ENCODE data around the gene CCDC174.

DNA sequence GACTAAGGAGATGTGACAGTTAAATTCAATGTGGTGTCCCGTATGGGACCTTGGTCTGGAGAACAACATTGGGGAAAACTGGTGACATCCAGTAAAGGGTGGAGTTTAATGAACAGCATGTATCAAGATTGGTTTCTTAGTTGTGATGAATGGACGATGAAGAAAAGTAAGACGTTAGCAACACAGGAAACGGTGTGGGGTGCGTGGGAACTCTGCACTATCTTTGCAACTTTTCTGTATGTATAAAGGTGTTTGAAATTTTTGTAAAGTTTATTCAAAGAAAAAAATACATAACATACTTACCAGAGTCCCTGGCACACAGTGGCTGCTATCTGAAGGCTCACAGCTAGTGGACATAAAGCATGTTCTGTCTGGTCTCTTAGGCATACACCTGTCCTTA is 6.1 kb upstream of the CCDC174 start:
- TF ChIP-seq, protein P1, sequence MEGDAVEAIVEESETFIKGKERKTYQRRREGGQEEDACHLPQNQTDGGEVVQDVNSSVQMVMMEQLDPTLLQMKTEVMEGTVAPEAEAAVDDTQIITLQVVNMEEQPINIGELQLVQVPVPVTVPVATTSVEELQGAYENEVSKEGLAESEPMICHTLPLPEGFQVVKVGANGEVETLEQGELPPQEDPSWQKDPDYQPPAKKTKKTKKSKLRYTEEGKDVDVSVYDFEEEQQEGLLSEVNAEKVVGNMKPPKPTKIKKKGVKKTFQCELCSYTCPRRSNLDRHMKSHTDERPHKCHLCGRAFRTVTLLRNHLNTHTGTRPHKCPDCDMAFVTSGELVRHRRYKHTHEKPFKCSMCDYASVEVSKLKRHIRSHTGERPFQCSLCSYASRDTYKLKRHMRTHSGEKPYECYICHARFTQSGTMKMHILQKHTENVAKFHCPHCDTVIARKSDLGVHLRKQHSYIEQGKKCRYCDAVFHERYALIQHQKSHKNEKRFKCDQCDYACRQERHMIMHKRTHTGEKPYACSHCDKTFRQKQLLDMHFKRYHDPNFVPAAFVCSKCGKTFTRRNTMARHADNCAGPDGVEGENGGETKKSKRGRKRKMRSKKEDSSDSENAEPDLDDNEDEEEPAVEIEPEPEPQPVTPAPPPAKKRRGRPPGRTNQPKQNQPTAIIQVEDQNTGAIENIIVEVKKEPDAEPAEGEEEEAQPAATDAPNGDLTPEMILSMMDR (IDR thresholded peaks at IDR 0.05; ENCODE audit: low read length) = no peak
- TF ChIP-seq EZH2 (IDR thresholded peaks at IDR 0.05; ENCODE audit: borderline replicate concordance, low read length) = no peak
